Activated T-cell treated with anti-CD3 and anti-CD28 coated beads for 1 hour (primary cell): ENCODE data around the gene RET.

Experiments used
- DNase-seq: peaks from one replicate; pipeline ENCODE4 v3.0.0-alpha.2; 2020; ENCODE audit warnings: low read depth

Gene RET

DNA sequence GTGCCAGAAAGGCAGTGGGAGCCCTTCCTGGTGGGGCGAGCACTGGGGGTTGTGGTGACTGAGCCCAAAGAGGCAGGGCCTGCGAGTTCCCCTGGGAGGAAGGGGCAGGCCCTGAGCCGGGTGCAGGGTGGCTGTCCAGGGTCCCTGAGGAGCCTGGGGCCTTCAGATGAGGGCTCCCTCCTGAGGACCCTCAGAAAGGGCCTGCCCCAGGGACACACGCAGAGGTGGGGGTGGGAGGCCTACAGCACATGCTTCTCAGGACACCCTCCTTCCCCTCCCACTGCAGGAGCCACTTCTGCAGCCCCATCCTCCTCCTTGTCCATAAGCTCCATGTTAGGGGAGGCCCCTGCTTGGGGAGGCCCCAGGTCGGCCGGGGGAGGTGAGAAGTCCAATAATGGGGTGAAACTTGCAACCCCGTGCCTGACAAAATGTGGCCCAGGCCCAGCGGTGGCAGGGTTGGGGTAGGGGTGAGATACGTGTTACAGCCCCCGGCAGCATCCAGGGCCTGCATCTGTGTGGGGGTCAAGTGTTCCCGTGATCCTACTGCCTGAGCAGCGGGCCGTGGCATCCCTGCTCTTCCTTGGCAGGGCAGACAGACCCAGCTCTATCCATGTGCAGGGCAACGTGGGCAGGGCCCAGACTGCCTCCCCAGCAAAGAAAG, 31.8 kb upstream of the RET start:
- DNase-seq: no peak

DNA sequence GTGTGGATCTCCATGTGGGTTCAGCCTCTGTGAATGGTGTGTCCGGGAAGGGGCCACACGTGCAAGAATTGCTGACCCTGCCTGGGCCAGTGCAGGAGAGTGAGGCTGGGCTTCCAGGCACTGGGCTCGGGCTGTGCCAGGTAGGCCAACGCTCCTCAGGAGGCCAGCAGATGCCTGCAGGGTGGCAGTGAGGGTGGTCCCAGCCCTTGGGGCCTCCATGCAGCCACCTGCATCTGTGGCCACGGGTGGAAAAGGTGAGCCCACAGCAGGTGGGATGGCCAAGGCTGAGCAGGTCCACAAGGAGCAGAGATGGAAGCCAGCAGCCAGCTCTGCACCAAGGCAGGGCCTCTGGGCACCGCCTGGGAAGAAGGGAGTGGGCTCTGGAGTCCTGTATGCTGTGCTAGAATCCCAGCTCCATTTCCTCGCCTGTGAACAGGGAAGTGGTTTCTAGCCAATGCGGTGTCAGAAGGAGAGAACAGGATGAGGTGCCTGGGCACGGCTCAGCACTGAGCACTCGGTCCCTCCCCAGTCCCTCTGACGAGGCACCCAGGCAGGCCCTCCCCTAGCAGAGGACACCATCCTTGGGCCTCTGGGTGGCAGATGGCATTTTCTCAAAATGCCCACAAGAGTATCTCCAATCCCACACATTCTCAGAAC, 31.1 kb upstream of the RET start:
- no peak for DNase-seq

DNA sequence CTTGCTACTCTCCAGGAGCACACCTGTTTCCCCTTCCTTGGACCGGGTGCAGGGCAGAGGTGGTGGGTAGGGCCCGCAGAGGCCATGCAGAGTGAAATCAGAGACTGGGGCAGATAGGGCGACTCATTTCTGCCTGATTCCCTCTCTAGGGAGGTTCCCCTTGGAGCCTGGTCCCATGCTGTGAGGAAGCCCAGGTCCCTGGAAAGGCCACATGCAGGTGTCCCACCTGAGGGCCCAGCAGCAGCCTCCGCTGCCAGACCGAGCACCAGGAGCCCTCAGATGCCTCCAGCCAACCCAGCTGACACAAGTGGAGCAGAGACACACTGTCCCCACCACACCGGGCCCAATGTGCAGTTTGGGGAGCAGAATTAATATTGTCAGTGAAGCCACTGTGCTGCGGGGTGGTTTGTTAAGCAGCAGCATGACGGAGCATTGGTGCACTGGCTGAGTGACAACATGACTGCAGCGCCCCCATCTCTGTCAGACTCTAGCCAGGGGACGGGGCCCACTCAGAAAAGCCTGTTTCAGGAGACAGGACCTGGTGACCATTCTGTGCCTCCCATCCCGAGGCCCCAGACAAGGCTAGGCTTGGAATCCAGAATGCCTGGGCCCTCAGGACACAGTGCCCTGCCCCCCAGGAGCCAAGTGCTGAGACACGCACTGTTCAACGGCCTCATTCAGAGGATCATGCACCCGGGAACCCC, 30.4 kb upstream of the RET start:
- no peak for DNase-seq

DNA sequence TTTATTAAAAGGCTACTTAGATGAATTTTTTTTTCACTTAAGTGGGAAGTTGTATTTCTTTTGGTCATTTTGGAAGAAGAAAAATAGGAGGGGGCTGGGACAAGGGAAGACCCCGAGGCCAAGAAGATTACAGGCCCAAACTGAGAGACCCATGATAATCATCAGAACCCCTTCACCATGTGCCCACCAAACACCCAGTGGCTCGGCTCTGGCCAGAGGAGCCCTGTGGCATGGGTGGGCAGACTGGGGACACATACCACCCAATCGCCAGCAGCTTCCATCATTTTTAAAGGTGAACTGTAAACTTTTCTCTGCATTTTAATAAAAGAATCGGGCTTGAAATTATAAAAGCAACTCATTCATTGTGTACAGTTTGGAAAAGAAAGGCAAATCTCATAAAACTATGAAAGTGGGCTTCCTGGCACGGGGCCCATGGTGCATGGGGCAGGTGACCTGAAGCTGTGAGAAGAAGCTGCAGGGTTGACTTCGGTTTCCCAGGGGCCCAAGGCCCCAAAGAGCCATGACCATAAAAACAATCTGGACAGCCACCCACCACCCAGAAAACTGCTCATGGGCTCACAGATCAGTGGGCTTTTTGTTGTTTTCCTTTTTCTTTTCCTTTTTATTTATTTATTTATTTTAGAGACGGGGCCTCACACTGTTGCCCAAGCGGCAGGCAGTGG, 29.4 kb upstream of the RET start:
- DNase-seq: no peak

DNA sequence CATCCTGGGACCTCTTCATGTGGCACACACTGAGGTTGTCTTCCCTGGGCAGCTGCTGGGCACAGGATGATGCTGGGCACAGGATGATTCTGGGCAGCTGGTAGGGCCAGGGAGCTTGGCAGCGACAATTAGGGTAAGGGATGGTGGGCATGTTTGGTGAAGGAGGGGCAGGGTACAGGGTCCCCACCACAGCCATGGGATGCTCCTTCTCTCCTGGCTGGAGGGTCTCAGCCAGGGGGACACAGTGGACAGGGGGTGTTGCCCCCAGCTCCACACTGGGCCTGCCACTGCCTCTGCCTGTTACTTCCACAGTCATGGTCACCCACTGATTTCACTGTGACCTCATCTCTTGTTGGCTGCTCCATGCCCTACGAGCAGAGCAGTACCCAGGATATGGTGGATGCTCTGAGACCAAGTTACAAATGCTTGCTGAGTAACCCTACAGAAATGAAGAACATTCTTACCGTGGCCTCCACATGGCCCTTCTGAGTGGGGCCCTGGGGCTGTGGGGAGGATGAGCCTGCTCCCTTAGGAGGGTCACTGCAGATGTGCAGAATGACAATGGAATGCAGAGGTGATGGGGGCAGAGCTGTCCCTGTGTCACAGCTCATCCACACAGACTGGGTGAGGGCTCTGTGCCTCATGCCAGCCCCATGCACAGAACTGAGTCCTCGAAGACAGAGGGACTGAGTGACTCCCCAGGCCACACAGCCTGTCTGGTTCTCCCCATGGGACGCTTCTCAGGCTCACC, 28.4 kb upstream of the RET start:
- DNase-seq: no peak

DNA sequence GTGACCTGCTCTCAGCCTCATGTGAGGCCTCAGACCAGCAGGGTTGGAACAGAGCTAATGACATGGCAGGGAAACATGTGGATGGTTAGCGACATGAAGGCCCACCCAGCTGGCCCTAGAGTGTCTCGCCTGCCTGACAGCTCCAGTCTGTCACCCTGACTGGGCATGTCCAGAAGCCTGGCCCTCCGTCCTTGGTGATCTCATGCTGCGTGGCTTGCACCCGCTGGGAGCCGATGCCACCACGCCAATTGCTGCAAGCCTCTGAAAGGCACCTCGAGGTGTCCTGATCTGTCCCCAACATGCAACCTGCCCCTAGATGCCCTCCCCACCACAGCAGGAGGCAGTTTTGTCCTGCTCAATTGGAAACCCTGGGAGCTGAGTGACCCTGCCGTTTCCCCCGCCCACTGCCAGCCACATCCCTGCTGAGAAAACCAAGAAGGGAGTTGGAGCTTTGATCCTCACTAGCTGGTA, 27.8 kb upstream of the RET start:
- DNase-seq: no peak

DNA sequence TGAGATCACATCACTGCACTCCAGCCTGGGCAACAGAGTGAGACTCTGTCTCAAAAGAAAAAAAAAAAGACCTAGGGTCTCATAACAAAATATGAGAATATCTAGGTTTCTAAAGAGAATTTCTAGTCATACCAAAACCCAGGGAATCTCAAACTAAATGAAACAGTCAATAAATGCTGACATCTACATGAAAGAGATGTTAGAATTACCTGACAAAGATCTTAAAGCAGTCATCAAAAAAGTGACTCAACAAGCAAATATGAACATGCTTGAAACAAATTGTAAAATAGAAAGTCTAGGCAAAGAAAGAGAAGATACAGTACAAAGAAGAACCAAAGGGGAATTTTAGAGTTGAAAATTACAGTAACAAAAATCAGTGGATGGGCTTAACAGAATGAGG, 26.9 kb upstream of the RET start:
- no peak for DNase-seq

DNA sequence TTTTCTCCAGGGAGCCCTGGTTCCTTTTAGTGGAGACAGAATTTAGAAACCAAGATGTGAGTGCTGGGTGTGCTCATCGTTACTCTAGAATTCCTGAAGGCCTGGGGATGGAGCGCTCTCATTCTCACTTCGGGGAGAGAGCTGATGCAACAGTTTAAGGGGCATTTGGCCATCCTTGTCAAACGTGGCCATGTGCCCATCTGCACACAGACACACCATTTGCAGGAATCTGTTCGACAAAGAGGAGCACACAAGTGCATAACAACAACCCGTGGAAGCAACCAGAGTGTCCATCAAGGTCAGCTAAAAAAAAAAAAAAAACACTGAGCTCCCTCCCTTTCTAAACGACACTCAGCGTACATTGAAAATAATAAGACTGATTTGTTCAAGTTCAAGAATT, 23.0 kb upstream of the RET start:
- no peak for DNase-seq

DNA sequence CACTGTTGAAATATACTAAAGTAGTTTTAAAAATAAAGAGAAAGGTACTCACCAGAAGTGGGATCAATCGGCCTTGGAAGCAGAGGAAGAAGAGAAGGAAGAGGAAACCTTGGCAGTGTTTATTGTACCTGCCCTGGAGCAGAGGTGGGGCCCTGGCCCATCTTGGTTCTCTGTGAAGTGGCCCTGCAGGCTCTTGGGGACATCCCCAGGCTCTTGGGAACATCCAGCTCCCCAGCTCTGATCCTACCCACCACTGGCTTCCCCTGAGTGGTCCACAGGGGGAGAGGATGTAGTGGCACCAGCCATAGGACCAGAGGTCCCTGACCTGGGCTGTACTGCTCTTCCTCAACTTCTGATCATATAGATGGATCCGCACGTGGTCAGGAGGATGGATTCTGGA, 22.3 kb upstream of the RET start:
- DNase-seq: no peak

DNA sequence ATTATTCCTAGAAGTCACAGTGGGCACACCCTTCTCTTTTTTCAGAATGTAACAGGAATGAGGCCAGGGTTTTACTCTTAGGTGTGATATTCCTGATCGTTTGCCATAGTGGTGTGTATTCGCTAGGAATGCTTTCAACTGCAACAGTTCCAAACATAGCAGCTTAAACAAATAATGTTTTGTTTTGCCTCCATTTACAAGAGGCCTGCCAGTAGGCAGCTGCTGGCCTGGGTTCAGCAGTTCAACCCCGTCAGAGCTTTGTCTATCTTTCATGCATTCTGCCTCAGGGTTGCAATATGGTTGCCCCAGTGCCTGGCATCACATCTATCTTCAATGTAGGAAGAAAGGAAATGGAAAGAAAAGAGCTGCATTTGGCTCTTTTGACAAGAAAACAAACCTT, 21.7 kb upstream of the RET start:
- no peak for DNase-seq

DNA sequence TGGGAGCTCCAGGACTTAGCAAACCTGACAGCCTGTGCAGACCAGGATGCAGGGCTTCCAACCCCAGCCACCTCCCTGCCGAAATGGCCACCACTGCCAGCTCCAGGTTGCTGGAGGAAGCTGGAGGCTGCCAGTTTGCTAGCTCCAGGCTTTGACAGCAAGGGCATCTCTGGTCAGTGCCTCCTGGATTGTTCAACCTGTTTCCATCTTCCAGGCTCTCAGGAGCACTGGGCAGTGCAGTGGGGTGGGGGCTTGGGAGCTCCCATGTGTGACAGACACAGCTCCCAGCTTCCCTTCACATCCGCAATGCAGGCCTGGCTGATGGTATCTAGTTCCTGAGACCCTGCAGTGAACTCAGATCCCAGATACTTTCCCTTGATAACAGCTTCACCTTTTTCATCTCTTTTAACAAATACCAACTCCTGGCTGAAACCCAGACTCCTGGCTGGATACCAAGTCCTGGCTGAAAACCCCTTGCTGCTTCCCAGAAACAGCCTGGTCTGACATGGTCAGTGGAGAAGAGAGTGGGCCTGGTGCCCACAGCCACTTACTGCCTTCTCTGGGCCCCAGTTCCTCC, 20.8 kb upstream of the RET start:
- no peak for DNase-seq

DNA sequence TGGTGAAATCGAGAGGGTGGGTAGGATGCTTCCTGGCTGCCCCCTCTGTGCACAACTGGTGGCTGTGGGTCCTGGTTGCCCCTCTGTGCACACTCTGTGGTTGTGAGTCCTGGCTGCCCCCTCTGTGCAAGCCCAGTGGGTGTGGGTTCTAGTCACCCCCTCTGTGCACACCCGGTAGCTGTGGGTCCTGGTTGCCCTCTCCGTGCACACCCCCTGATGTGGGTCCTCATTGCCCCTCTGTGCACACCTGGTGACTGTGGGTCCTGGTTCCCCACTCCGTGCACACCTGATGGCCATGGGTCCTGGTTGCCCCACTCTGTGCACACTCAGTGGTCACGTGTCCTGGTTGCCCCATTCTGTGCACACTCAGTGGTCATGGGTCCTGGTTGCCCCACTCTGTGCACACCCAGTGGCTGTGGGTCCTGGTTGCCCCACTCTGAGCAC, 20.3 kb upstream of the RET start:
- DNase-seq: no peak

DNA sequence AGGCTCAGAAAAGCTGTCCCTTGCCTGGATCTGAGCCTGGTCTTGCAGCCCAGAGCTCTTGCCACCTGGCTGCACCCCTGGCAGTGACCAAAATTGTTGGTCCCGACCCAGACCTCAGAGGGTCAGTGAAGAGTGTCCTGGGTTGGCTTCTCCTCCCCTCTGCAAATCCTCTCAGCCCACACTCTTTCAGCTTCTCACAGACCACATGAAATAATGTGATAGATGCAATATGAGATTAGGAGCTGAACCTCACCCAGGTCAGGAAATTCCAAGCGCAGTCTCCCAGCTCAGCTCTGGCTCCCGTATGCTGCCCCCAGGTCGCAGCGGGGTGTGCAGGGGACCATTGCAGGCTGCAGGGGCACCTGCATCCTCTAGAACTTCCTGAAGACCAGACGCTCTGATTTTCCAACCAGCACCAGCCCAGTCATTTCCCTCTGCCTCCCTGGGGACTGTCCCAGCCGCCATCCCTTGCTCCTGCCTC, 19.6 kb upstream of the RET start:
- no peak for DNase-seq

DNA sequence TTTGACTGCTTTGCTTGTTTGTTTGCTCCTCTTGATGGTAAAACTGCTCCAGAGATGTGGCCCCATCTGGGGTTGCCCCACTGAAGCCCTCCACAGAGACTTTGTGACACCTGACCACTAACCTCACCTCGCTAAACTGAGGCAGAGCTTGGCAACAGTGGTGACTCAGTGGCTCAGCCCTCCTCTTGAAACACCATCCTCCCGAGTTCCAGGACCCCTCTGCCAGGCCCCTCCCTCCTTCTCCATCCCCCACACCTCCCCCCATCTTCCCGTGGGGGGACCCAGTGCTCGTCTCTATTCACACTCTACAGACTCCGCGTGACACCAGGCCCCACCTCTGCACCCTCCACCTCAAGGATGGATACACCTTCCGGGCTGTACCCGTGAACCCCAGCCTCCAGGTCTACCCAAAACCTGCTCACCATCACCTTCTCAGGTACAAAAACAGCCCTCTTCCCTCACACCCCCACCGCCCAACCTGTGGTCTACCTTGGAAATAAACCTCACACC, 19.0 kb upstream of the RET start:
- no peak for DNase-seq

DNA sequence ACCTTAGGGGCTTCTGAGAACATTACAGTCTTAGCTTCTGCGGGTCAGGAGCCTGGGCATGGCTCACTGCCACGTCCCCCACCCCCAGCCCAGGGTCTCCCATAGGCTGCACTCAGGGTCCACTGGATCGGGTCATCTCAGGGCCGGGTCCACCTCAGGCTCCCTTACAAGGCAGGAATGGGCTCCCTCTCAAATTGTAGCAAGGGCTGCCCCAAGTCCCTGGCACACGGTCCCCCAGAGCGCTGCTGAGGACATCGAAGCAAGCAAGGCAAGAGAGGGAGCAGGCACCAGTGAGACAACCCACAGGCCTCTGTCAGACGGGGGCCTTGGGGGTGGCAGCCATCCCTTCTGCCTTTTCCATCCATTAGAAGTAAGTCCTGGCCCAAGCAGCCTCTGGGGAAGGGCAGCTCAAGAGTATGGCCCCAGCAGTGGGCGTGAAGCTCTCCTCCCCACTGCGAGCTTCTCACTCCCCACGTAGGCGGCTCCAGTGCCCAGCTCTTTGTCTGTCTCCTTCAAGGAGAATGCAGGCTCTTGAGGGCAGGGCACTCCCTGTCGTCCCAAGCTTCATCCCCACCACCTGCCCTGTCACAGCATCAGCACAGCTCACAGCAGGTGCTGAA, 18.0 kb upstream of the RET start:
- no peak for DNase-seq

DNA sequence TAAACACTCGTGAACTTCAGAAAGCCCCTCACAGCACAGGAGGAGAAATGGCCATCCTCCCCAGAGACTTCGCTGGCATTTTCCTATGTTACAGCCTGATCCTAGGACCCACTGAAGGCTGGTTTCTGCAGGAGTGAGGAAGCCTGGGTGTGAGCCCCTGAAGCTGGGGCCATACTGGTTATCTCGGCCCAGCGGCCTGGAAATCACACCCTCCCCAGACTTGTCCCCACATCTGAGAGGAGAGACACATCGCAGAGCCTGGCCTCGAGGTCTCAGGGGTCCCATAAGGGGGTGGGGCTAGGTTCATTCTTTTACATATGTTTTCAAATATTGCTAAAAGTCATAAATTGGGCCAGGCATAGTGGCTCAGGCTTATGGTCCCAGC, 17.5 kb upstream of the RET start:
- DNase-seq: no peak

DNA sequence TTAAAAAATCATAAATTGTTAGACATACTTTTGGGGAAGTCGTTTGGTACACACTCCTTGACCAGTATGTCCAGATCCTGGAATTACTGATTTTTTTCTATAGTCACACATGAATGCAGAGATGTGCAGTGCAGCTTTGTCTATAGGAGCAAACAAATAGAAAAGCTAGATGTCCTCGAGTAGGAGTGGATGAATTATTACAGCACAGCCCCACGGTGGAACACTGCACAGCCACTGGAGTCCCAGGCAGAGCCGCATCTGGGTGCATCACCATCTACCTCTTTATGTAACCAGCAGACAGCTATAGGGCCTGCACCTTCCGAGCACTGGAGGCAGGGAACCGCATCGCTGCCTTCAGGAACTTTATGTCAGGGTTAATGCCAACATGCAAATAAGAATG, 17.0 kb upstream of the RET start:
- DNase-seq: no peak

DNA sequence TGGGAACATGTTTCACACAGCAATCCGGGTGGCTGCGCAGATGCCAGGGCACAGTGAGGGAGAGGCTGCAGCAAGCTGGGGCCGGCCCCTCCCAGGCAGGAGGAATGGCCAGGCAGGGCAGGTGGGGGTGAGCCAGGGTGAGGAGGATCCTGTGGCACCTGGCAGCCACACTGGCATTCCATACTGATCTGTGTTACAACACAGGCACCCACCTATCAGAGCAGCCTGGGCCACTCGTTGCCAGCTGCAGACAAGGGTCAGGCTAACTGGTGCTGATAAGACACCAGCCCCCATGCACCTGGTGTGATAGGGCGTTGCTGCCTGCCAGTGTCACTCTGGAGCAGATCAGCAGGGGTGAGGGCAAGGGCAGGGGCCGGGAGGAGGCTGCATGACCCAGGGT, 16.6 kb upstream of the RET start:
- DNase-seq: no peak

DNA sequence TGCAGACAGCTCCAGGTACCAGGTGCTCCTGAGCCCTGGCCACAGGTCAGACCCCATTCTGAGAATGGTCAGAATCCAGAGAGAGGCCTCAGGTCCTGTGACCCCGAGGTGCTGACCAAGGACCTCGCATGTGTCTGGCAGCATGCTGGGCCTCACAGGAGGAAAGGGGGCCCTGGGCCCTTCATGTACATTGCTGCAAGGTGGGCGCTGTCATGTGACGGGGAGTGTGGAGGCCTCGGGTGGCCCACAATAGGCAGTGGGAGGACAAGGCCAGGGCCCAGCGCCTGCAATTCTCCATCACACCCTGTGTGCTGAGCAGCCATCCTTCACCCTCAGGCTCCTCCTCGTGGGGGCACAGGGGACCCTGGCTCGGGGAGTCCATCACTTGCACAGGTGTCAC, 15.5 kb upstream of the RET start:
- DNase-seq: no peak

DNA sequence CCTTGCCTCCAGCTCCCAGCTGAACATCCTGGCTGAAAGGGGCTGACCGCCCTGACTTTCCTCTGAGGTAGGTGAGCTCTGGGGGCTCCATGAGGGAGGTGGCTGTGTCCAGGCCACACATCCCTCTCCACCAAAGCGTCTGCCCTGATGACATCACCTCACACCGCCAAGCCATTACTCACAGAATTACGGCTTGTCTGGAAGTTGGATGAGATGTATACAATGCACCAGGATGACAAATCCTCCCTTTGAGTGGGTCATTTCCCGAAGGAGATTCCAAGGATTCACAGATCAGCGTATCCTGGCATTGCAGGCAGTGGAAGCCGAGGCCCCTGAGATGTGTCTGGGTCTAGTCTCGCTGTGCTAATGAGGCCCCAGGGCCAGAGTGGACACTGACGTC, 15.1 kb upstream of the RET start:
- DNase-seq: no peak
